Stimulated activated memory B cell treated with anti-CD40 and anti-IgM and Interleukin-4, amounts not matched to agents 10 μg/mL and 1 μg/mL and 100 μg/mL, for 72 hours (primary cell): ENCODE data around the gene SLC2A2.

Source experiments
- ATAC-seq: fragments of 150-1000 bp; cut with Tn5 transposase; 2 replicates; pipeline ENCODE4 v1.10.0; 2021
- H3K27ac Mint-ChIP-seq: one replicate; pipeline ENCODE4 v1.8.0; 2022; ENCODE audit warnings: mild to moderate bottlenecking, mixed read lengths
- H3K27me3 Mint-ChIP-seq: one replicate; pipeline ENCODE4 v1.8.0; 2022; ENCODE audit warnings: mixed read lengths
- H3K36me3 Mint-ChIP-seq: one replicate; pipeline ENCODE4 v1.8.0; 2022; ENCODE audit warnings: mixed read lengths
- H3K4me1 Mint-ChIP-seq: one replicate; pipeline ENCODE4 v1.8.0; 2022; ENCODE audit warnings: mixed read lengths
- H3K4me3 Mint-ChIP-seq: one replicate; pipeline ENCODE4 v1.8.0; 2022; ENCODE audit warnings: mild to moderate bottlenecking, moderate library complexity, mixed read lengths
- H3K9me3 Mint-ChIP-seq: one replicate; pipeline ENCODE4 v1.8.0; 2022; ENCODE audit warnings: mixed read lengths

Gene SLC2A2

GRCh38 chr3:170947018-170947769 is 79.3 kb downstream of the SLC2A2 start:
- H3K36me3 Mint-ChIP-seq: no peaks in the 10 kb centered on the region
- H3K27ac Mint-ChIP-seq: no peak overlapping the region
- no peak for ATAC-seq
- peaks cover 10% of the 10 kb centered on the region for H3K9me3 Mint-ChIP-seq
- peaks cover 29% of the 10 kb centered on the region for H3K27me3 Mint-ChIP-seq
- H3K4me1 Mint-ChIP-seq: no peaks in the 10 kb centered on the region
- H3K4me3 Mint-ChIP-seq: no peak overlapping the region
